ACC112 (cell line): ENCODE results near the gene SAT2.

Experiments
- H2AFZ ChIP-seq: fragments of 200-600 bp; sonication (generic); one replicate; pipeline ENCODE4 v1.6.0; 2017; ENCODE audit warnings: antibody characterized with exemption, low read length; ENCODE audit not compliant: unreplicated experiment
- H3K27ac ChIP-seq: fragments of 200-600 bp; sonication (generic); 2 replicates; pipeline ENCODE4 v1.5.1; 2014; ENCODE audit warnings: low read depth, mild to moderate bottlenecking, antibody characterized with exemption, low read length, moderate library complexity
- H3K27me3 ChIP-seq: fragments of 200-600 bp; sonication (generic); 2 replicates; pipeline ENCODE4 v1.6.1; 2014; ENCODE audit warnings: mild to moderate bottlenecking, antibody characterized with exemption, low read length, moderate library complexity, mixed read lengths; ENCODE audit not compliant: insufficient read depth
- H3K36me3 ChIP-seq: fragments of 200-600 bp; sonication (generic); 2 replicates; pipeline ENCODE4 v1.6.1; 2016; ENCODE audit warnings: mild to moderate bottlenecking, antibody characterized with exemption, low read length, moderate library complexity, mixed read lengths; ENCODE audit not compliant: insufficient read depth
- H3K4me1 ChIP-seq: fragments of 200-600 bp; sonication (generic); one replicate; pipeline ENCODE4 v1.6.1; 2016; ENCODE audit warnings: low read length, mixed read lengths; ENCODE audit not compliant: insufficient read depth, unreplicated experiment, control insufficient read depth
- H3K4me3 ChIP-seq: fragments of 200-600 bp; sonication (generic); 2 replicates; pipeline ENCODE4 v1.5.1; 2014; ENCODE audit warnings: mild to moderate bottlenecking, low read depth, low read length
- H3K79me2 ChIP-seq: fragments of 200-600 bp; sonication (generic); one replicate; pipeline ENCODE4 v1.6.0; 2016; ENCODE audit warnings: low read length; ENCODE audit not compliant: control insufficient read depth, unreplicated experiment, insufficient read depth

The SAT2 gene

GRCh38 chr17:7582396-7583252 is 45.0 kb downstream of the SAT2 start:
- H2AFZ ChIP-seq = peak overlapping the region; percentile 41
- H3K79me2 ChIP-seq = peaks cover 40% of the 10 kb centered on the region
- H3K27ac ChIP-seq = peak overlapping the region; percentile 89

GRCh38 chr17:7580604-7581575 is 46.7 kb downstream of the SAT2 start:
- Histone ChIP-seq H3K27me3 (no peaks in the 10 kb centered on the region), H3K4me3 (peak overlapping the region; percentile 54), H3K27ac (peak overlapping the region; percentile 85), H3K36me3 (peaks cover 24% of the 10 kb centered on the region), H3K4me1 (peaks cover 62% of the 10 kb centered on the region), H3K79me2 (peaks cover 57% of the 10 kb centered on the region), H2AFZ (no peak overlapping the region)

More at GRCh38 chr17:7582396-7583252, 45.0 kb downstream of the SAT2 start:
- Histone ChIP-seq H3K4me1 (peaks cover 56% of the 10 kb centered on the region), H3K36me3 (peaks cover 6% of the 10 kb centered on the region), H3K4me3 (peak overlapping the region; percentile 77), H3K27me3 (no peaks in the 10 kb centered on the region)

GRCh38 chr17:7579834-7580603 is 47.6 kb downstream of the SAT2 start:
- H3K4me1 ChIP-seq = peaks cover 69% of the 10 kb centered on the region
- peak overlapping the region; percentile 85 for H3K27ac ChIP-seq
- peaks cover 58% of the 10 kb centered on the region for H3K79me2 ChIP-seq
- peaks cover 32% of the 10 kb centered on the region for H3K36me3 ChIP-seq
- no peaks in the 10 kb centered on the region for H3K27me3 ChIP-seq
- no peak overlapping the region for H2AFZ ChIP-seq
- peak overlapping the region; percentile 54 for H3K4me3 ChIP-seq

GRCh38 chr17:7579001-7579833 is 48.4 kb downstream of the SAT2 start, which contains the start of gene CD68:
TSS of gene CD68 (plus strand) at chr17:7579638. CDS start at chr17:7579678, 40 bp downstream.
- H3K4me1 ChIP-seq = peaks cover 76% of the 10 kb centered on the region
- peak within 1 kb of the TSS; percentile 54 for H3K4me3 ChIP-seq

GRCh38 chr17:7577327-7578199 is 50.1 kb downstream of the SAT2 start:
- Histone ChIP-seq H3K4me1 (peaks cover 67% of the 10 kb centered on the region), H3K36me3 (peaks cover 52% of the 10 kb centered on the region), H3K27ac (peak overlapping the region; percentile 88), H3K79me2 (peaks cover 66% of the 10 kb centered on the region), H2AFZ (no peak overlapping the region), H3K27me3 (no peaks in the 10 kb centered on the region), H3K4me3 (no peak overlapping the region)

More at GRCh38 chr17:7579001-7579833, 48.4 kb downstream of the SAT2 start, which contains the start of gene CD68:
- peaks cover 58% of the 10 kb centered on the region for H3K79me2 ChIP-seq
- H3K36me3 ChIP-seq = peaks cover 40% of the 10 kb centered on the region
- peak within 1 kb of the TSS; percentile 85 for H3K27ac ChIP-seq
- H3K27me3 ChIP-seq = no peaks in the 10 kb centered on the region
- no peak within 1 kb of the TSS for H2AFZ ChIP-seq

GRCh38 chr17:7576432-7576937 is 51.1 kb downstream of the SAT2 start:
- H3K4me1 ChIP-seq = peaks cover 65% of the 10 kb centered on the region

More at GRCh38 chr17:7576432-7576937, 51.1 kb downstream of the SAT2 start:
- H3K4me3 ChIP-seq = peak overlapping the region; percentile 90; the same call in 1 of the 2 replicates
- no peaks in the 10 kb centered on the region for H3K27me3 ChIP-seq
- H3K79me2 ChIP-seq = peaks cover 67% of the 10 kb centered on the region
- H2AFZ ChIP-seq = no peak overlapping the region
- H3K36me3 ChIP-seq = peaks cover 52% of the 10 kb centered on the region
- peak overlapping the region; percentile 88; the same call in 1 of the 2 replicates for H3K27ac ChIP-seq
